CD14-positive monocyte (primary cell): Measurements from ENCODE around the gene UBC. TPM values are rescaled to one million over a fixed set of nuclear protein-coding genes. Genes with fewer than 3 reads are reported as not detected.
"Not testable (repeated sequence)": the region's sequence is repeated elsewhere in the genome, so short reads cannot be mapped to it uniquely, and the experiment has no call there.

Source experiments
- DNase-seq, 3 donors: peaks; one replicate each; pipeline ENCODE4 v3.0.0-alpha.2; 2011 to 2022
- H2AFZ ChIP-seq: 2 replicates; pipeline ENCODE4 v1.6.0; 2012; ENCODE audit warnings: mild to moderate bottlenecking, low read depth, low read length, inconsistent platforms; ENCODE audit not compliant: insufficient read depth, poor library complexity, severe bottlenecking
- H3K27ac ChIP-seq, 2 donors: 1 replicate in 1 of 2; 2 replicates in 1 of 2; pipeline ENCODE4 v1.5.1; 2012 to 2013; ENCODE audit warnings: low read length in 2 of 2, control low read depth in 1 of 2, inconsistent platforms in 1 of 2, low read depth in 1 of 2, mild to moderate bottlenecking in 1 of 2
- H3K27me3 ChIP-seq, 2 donors: one replicate each; pipeline versions ENCODE4 v1.6.0 to v1.6.1; 2011 to 2013; ENCODE audit warnings: low read length in 2 of 2; ENCODE audit not compliant: control insufficient read depth in 2 of 2, insufficient read depth in 2 of 2
- H3K36me3 ChIP-seq, 2 donors: replicated peaks in 1 of 2; 1 replicate in 1 of 2; 2 replicates in 1 of 2; pipeline versions ENCODE4 v1.5.1 to v1.6.1; 2012 to 2013; ENCODE audit warnings: low read length in 2 of 2, control low read depth in 1 of 2, inconsistent platforms in 1 of 2, mild to moderate bottlenecking in 1 of 2; ENCODE audit not compliant: insufficient read depth in 2 of 2, control insufficient read depth in 1 of 2
- H3K4me1 ChIP-seq, 2 donors: 1 replicate in 1 of 2; 2 replicates in 1 of 2; pipeline versions ENCODE4 v1.5.1 to v1.6.1; 2012 to 2013; ENCODE audit warnings: low read length in 2 of 2, control low read depth in 1 of 2, inconsistent platforms in 1 of 2, mild to moderate bottlenecking in 1 of 2, moderate library complexity in 1 of 2; ENCODE audit not compliant: insufficient read depth in 2 of 2, control insufficient read depth in 1 of 2
- H3K4me2 ChIP-seq: replicated peaks from 2 replicates; pipeline ENCODE3; 2012; ENCODE audit warnings: low read length, moderate library complexity, mild to moderate bottlenecking; ENCODE audit not compliant: poor library complexity, severe bottlenecking; ENCODE audit errors: extremely low read depth
- H3K4me3 ChIP-seq, 3 experiments: fragments of 200-600 bp in 1 of 3; sonication (generic) in 1 of 3; replicated peaks in 1 of 3; 1 replicate in 2 of 3; 2 replicates in 1 of 3; pipeline ENCODE4 v1.5.1; 2011 to 2013; ENCODE audit warnings: low read length in 3 of 3, mild to moderate bottlenecking in 3 of 3, control low read depth in 2 of 3, low read depth in 2 of 3, inconsistent platforms in 1 of 3, moderate library complexity in 1 of 3
- H3K79me2 ChIP-seq: 2 replicates; pipeline ENCODE4 v1.6.0; 2012; ENCODE audit warnings: mild to moderate bottlenecking, control low read depth, inconsistent platforms, low read length, moderate library complexity; ENCODE audit not compliant: insufficient read depth
- H3K9ac ChIP-seq: 2 replicates; pipeline ENCODE4 v1.6.0; 2017; ENCODE audit warnings: low read length, mild to moderate bottlenecking; ENCODE audit not compliant: insufficient read depth, poor library complexity, severe bottlenecking
- H3K9me3 ChIP-seq, 2 donors: replicated peaks in 1 of 2; 1 replicate in 1 of 2; 2 replicates in 1 of 2; pipeline versions ENCODE4 v1.5.1 to v1.6.1; 2012 to 2013; ENCODE audit warnings: low read length in 2 of 2, control low read depth in 1 of 2; ENCODE audit not compliant: control insufficient read depth in 1 of 2, insufficient read depth in 1 of 2
- H4K20me1 ChIP-seq: 2 replicates; pipeline ENCODE4 v1.6.0; 2012; ENCODE audit warnings: mild to moderate bottlenecking, low read length, control low read depth, moderate library complexity; ENCODE audit not compliant: insufficient read depth
- H3K27ac Mint-ChIP-seq, 7 donors: one replicate each; pipeline ENCODE4 v1.8.0; 2020; ENCODE audit warnings: mild to moderate bottlenecking in 7 of 7, mixed read lengths in 7 of 7, moderate library complexity in 6 of 7, inconsistent platforms in 2 of 7
- H3K27me3 Mint-ChIP-seq, 3 donors: one replicate each; pipeline ENCODE4 v1.8.0; 2021 to 2022; ENCODE audit warnings: low read depth in 3 of 3, mild to moderate bottlenecking in 3 of 3, mixed read lengths in 3 of 3, moderate library complexity in 3 of 3, inconsistent platforms in 1 of 3
- H3K36me3 Mint-ChIP-seq, 2 donors: one replicate each; pipeline ENCODE4 v1.8.0; 2020; ENCODE audit warnings: mixed read lengths in 2 of 2, inconsistent platforms in 1 of 2, mild to moderate bottlenecking in 1 of 2
- H3K4me1 Mint-ChIP-seq: one replicate; pipeline ENCODE4 v1.8.0; 2020; ENCODE audit warnings: mild to moderate bottlenecking, mixed read lengths
- H3K4me3 Mint-ChIP-seq, 2 donors: one replicate each; pipeline ENCODE4 v1.8.0; 2020; ENCODE audit warnings: mild to moderate bottlenecking in 2 of 2, mixed read lengths in 2 of 2, moderate library complexity in 1 of 2
- H3K9me3 Mint-ChIP-seq, 7 donors: one replicate each; pipeline ENCODE4 v1.8.0; 2020 to 2022; ENCODE audit warnings: mixed read lengths in 7 of 7, mild to moderate bottlenecking in 6 of 7, moderate library complexity in 6 of 7, inconsistent platforms in 2 of 7
- WGBS: methylation state at CpG from one replicate; pipeline ENCODE4 v1.1.5; 2013; ENCODE audit warnings: missing lambda C conversion rate; ENCODE audit not compliant: insufficient coverage; 5-methylcytosine and 5-hydroxymethylcytosine counted together
- intact Hi-C, 2 donors: fragments of 100-400 bp; cut with micrococcal nuclease; formaldehyde crosslinking; loops; one replicate each; pipeline versions ENCODE4 v1.15.0 to v1.15.1; 2023
- polyA plus RNA-seq, 3 donors: library from polyadenylated mRNA; depleted of rRNA in 1 of 3; unstranded in 2 of 3; stranded (reverse) in 1 of 3; fragments of 300-500 nt in 2 of 3; fragments of >200 nt in 1 of 3; fragmentation: Illumina TruSeq in 2 of 3; gene quantifications; 1 replicate in 2 of 3; 2 replicates in 1 of 3; pipeline ENCODE4 v1.2.3, GENCODE V29; 2012 to 2021
- TF ChIP-seq, protein P1 (sequence below): fragments of 200-600 bp; IDR thresholded peaks from one replicate; pipeline ENCODE4 v1.8.0; 2022; ENCODE audit warnings: antibody characterized with exemption, mild to moderate bottlenecking

UBC gene
- polyA plus RNA-seq, 3 donors, result 969 to 11,097 (median 1,385) TPM

DNA sequence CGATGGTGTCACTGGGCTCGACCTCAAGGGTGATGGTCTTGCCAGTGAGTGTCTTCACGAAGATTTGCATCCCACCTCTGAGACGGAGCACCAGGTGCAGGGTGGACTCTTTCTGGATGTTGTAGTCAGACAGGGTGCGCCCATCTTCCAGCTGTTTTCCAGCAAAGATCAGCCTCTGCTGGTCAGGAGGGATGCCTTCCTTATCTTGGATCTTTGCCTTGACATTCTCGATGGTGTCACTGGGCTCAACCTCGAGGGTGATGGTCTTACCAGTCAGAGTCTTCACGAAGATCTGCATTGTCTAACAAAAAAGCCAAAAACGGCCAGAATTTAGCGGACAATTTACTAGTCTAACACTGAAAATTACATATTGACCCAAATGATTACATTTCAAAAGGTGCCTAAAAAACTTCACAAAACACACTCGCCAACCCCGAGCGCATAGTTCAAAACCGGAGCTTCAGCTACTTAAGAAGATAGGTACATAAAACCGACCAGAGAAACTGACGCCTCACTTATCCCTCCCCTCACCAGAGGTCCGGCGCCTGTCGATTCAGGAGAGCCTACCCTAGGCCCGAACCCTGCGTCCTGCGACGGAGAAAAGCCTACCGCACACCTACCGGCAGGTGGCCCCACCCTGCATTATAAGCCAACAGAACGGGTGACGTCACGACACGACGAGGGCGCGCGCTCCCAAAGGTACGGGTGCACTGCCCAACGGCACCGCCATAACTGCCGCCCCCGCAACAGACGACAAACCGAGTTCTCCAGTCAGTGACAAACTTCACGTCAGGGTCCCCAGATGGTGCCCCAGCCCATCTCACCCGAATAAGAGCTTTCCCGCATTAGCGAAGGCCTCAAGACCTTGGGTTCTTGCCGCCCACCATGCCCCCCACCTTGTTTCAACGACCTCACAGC, 717 bp downstream of the UBC start:
- H3K4me3 ChIP-seq, result peak overlapping the region; percentile 70 to 96 (median 78)
- H3K79me2 ChIP-seq, result peaks cover 50% of the 10 kb centered on the region
- Mint-ChIP-seq H3K4me3 (peak overlapping the region; percentile 99 to 100), H3K27me3 (peaks cover 0 to 6% (median 6%) of the 10 kb centered on the region in 3 donors), H3K9me3 (peaks cover 0 to 10% (median 4%) of the 10 kb centered on the region in 7 donors), H3K4me1 (peaks cover 60% of the 10 kb centered on the region), H3K36me3 (peaks cover 35% of the 10 kb centered on the region in 2 donors), H3K27ac (peak overlapping the region; percentile 99 to 100 (median 100))
- H2AFZ ChIP-seq, result no peak overlapping the region
- peak overlapping the region; percentile 97 to 99 for H3K27ac ChIP-seq
- H3K4me2 ChIP-seq, result peak overlapping the region; percentile 72
- H3K9ac ChIP-seq, result peak overlapping the region; percentile 98
- WGBS, result 5% methylated on average over 44 of the region's 46 CpGs
- H3K9me3 ChIP-seq, result no peaks in the 10 kb centered on the region
- peaks cover 24 to 35% of the 10 kb centered on the region in 2 donors for H3K36me3 ChIP-seq
- H3K4me1 ChIP-seq, result peaks cover 55 to 60% of the 10 kb centered on the region in 2 donors
- peaks cover 55% of the 10 kb centered on the region for H4K20me1 ChIP-seq
- TF ChIP-seq, protein P1, sequence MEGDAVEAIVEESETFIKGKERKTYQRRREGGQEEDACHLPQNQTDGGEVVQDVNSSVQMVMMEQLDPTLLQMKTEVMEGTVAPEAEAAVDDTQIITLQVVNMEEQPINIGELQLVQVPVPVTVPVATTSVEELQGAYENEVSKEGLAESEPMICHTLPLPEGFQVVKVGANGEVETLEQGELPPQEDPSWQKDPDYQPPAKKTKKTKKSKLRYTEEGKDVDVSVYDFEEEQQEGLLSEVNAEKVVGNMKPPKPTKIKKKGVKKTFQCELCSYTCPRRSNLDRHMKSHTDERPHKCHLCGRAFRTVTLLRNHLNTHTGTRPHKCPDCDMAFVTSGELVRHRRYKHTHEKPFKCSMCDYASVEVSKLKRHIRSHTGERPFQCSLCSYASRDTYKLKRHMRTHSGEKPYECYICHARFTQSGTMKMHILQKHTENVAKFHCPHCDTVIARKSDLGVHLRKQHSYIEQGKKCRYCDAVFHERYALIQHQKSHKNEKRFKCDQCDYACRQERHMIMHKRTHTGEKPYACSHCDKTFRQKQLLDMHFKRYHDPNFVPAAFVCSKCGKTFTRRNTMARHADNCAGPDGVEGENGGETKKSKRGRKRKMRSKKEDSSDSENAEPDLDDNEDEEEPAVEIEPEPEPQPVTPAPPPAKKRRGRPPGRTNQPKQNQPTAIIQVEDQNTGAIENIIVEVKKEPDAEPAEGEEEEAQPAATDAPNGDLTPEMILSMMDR, result peak; percentile 45
- intact Hi-C loops, result no loop called here
- H3K27me3 ChIP-seq, result no peaks in the 10 kb centered on the region
- peak; percentile 79 to 90 (median 81) for DNase-seq

DNA sequence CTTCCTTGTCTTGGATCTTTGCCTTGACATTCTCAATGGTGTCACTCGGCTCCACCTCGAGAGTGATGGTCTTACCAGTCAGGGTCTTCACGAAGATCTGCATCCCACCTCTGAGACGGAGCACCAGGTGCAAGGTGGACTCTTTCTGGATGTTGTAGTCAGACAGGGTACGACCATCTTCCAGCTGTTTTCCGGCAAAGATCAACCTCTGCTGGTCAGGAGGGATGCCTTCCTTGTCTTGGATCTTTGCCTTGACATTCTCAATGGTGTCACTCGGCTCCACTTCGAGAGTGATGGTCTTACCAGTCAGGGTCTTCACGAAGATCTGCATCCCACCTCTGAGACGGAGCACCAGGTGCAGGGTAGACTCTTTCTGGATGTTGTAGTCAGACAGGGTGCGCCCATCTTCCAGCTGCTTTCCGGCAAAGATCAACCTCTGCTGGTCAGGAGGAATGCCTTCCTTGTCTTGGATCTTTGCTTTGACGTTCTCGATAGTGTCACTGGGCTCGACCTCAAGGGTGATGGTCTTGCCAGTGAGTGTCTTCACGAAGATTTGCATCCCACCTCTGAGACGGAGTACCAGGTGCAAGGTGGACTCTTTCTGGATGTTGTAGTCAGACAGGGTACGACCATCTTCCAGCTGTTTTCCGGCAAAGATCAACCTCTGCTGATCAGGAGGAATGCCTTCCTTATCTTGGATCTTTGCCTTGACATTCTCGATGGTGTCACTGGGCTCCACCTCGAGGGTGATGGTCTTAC, 1.7 kb downstream of the UBC start:
- H3K4me2 ChIP-seq, H3K27me3 Mint-ChIP-seq, DNase-seq, H3K9me3 Mint-ChIP-seq, H3K9me3 ChIP-seq, intact Hi-C loops, H2AFZ ChIP-seq, H3K27me3 ChIP-seq: not testable (repeated sequence)
- peaks cover 64% of the 10 kb centered on the region for H4K20me1 ChIP-seq
- H3K9ac ChIP-seq, result peak overlapping the region; percentile 98
- peaks cover 24 to 35% of the 10 kb centered on the region in 2 donors for H3K36me3 ChIP-seq
- peaks cover 50% of the 10 kb centered on the region for H3K79me2 ChIP-seq
- Mint-ChIP-seq H3K27ac (peak overlapping the region; percentile 53 to 100 (median 99)), H3K36me3 (peaks cover 35% of the 10 kb centered on the region in 2 donors), H3K4me1 (peaks cover 49% of the 10 kb centered on the region), H3K4me3 (peak overlapping the region; percentile 99 to 100)
- H3K4me3 ChIP-seq, result peak overlapping the region; percentile 70 to 96 (median 78)
- peak overlapping the region in 1 of 2 donors; percentile 99 for H3K27ac ChIP-seq
- 81% methylated on average over 3 of the region's 21 CpGs for WGBS
- peaks cover 45 to 49% of the 10 kb centered on the region in 2 donors for H3K4me1 ChIP-seq

DNA sequence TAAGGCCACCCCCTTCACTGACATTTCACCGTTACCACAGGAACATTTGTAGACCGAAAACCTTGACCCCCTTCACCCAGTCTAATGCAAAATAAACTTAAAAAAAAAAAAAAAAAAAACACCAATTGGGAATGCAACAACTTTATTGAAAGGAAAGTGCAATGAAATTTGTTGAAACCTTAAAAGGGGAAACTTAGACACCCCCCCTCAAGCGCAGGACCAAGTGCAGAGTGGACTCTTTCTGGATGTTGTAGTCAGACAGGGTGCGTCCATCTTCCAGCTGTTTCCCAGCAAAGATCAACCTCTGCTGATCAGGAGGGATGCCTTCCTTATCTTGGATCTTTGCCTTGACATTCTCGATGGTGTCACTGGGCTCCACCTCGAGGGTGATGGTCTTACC, 2.9 kb downstream of the UBC start:
- Mint-ChIP-seq H3K4me1 (peaks cover 44% of the 10 kb centered on the region), H3K36me3 (peaks cover 35% of the 10 kb centered on the region in 2 donors), H3K4me3 (peak overlapping the region; percentile 59 to 72), H3K27ac (peak overlapping the region in 5 of 7 donors; percentile 32 to 85 (median 67))
- H2AFZ ChIP-seq, intact Hi-C loops, DNase-seq, H3K27me3 Mint-ChIP-seq, H3K27me3 ChIP-seq, H3K9ac ChIP-seq, H3K9me3 Mint-ChIP-seq, H3K9me3 ChIP-seq: not testable (repeated sequence)
- Histone ChIP-seq H3K4me3 (peak overlapping the region in 2 of 3 experiments; percentile 3 to 63), H3K79me2 (peaks cover 50% of the 10 kb centered on the region), H3K27ac (peak overlapping the region in 1 of 2 donors; percentile 15), H3K4me2 (peak overlapping the region; percentile 41), H3K36me3 (peaks cover 24 to 35% of the 10 kb centered on the region in 2 donors), H4K20me1 (peaks cover 69% of the 10 kb centered on the region), H3K4me1 (peaks cover 35 to 44% of the 10 kb centered on the region in 2 donors)
- no CpG with 5 or more reads among the region's 6 CpGs for WGBS
